GM12873 (cell line): ENCODE measurements around the gene FBLN1.

Experiments
- CTCF ChIP-seq: IDR thresholded peaks from 2 replicates; pipeline ENCODE4 v1.5.1; 2012; ENCODE audit warnings: low read depth, mild to moderate bottlenecking, moderate library complexity, low read length, control low read depth; ENCODE audit not compliant: insufficient read depth; ENCODE audit errors: missing control alignments

Gene FBLN1

GRCh38 chr22:45589556-45589955 is 86.9 kb downstream of the FBLN1 start:
- TF ChIP-seq CTCF = no peak

- no peak for TF ChIP-seq CTCF
Observed at GRCh38 chr22:45590262-45590661, 87.6 kb downstream of the FBLN1 start.

- TF ChIP-seq CTCF = peak; percentile 38
Observed at GRCh38 chr22:45594123-45594941, 91.6 kb downstream of the FBLN1 start.

- TF ChIP-seq CTCF = no peak
Observed at GRCh38 chr22:45597460-45598192, 94.9 kb downstream of the FBLN1 start.

- TF ChIP-seq CTCF = no peak
Observed at GRCh38 chr22:45598596-45599217, 96.0 kb downstream of the FBLN1 start.

- no peak for TF ChIP-seq CTCF
Observed at GRCh38 chr22:45599836-45600577, 97.3 kb downstream of the FBLN1 start.
